GM18868 (cell line): Measurements from ENCODE around the gene DEFB127.
"Not testable (repeated sequence)": the region's sequence is repeated elsewhere in the genome, so short reads cannot be mapped to it uniquely, and the experiment has no call there.

Experiments
- ATAC-seq: cut with Tn5 transposase; IDR thresholded peaks from one replicate; pipeline ENCODE4 v1.9.1; 2021; ENCODE audit warnings: mild to moderate bottlenecking, moderate library complexity; ENCODE audit not compliant: unreplicated experiment

Gene DEFB127

GRCh38 chr20:157154-157553, at the start of gene DEFB127:
Gene DEFB127, plus strand, starts transcription at chr20:157454. Its CDS starts 91 bp downstream, at chr20:157545.
- ATAC-seq, result no peak

GRCh38 chr20:112396-112795, 44.9 kb upstream of the DEFB127 start:
- no peak for ATAC-seq

GRCh38 chr20:117518-117917, 39.7 kb upstream of the DEFB127 start:
- ATAC-seq, result no peak

- ATAC-seq, result not testable (repeated sequence)
Measured at GRCh38 chr20:129786-130323, 27.4 kb upstream of the DEFB127 start.

GRCh38 chr20:137668-138490, 19.4 kb upstream of the DEFB127 start:
- no peak for ATAC-seq

- ATAC-seq, result no peak
Measured at GRCh38 chr20:142290-142689, 15.0 kb upstream of the DEFB127 start, which contains the start of gene DEFB126. Gene DEFB126, plus strand, starts transcription at chr20:142590. Its CDS starts 39 bp downstream, at chr20:142629.

- no peak for ATAC-seq
Measured at GRCh38 chr20:145877-146276, 11.4 kb upstream of the DEFB127 start.

- no peak for ATAC-seq
Measured at GRCh38 chr20:152131-152530, 5.1 kb upstream of the DEFB127 start.

- ATAC-seq, result no peak
Measured at GRCh38 chr20:164618-165017, 7.4 kb downstream of the DEFB127 start.

- ATAC-seq, result no peak
Measured at GRCh38 chr20:168876-169275, 11.6 kb downstream of the DEFB127 start.

- ATAC-seq, result no peak
Measured at GRCh38 chr20:184288-184687, 27.0 kb downstream of the DEFB127 start.

- no peak for ATAC-seq
Measured at GRCh38 chr20:187733-188132, 30.5 kb downstream of the DEFB127 start.

GRCh38 chr20:189611-190010, 32.4 kb downstream of the DEFB127 start, which contains the start of gene DEFB128:
Gene DEFB128, minus strand, starts transcription at chr20:189711. Its CDS starts 88 bp downstream, at chr20:189623.
- ATAC-seq, result no peak

GRCh38 chr20:198225-198624, 41.0 kb downstream of the DEFB127 start:
- no peak for ATAC-seq

- no peak for ATAC-seq
Measured at GRCh38 chr20:199996-200395, 42.7 kb downstream of the DEFB127 start.

GRCh38 chr20:203630-204029, 46.4 kb downstream of the DEFB127 start:
- not testable (repeated sequence) for ATAC-seq
